ENCODE measurements around the gene DDX6.

DNA sequence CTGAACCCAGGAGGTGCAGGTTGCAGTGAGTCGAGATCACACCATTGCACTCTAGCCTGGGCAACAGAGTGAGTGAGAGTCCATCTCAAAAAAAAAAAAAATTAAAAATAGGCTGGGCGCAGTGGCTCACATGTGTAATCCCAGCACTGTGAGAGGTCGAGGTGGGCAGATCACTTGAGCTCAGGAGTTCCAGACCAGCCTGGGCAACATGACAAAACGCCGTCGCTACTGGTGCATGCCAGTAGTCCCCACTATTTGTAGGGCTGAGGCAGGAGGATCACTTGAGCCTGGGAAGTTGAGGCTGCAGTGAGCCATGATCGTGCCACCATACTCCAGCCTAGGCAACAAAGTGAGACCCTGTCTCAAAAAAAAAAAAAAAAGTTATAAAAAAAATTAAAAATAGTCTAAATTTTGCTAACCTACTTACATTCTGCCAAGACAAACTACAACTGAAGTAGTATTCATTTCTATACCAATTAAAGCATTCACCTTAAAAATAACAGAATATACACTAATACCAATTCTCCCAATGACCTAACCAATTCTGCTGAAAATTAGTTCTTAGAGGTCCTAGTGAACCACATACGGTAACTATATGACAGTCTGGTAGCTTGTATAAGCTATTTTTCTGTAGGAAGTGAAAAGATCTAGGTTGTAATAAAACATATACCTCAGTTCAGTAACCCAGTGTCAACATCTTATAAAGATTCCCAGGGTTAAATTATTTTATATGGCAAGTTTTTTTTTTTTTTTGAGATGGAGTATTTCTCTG lies 7.1 kb downstream of the DDX6 start:
- TF ChIP-seq, protein P1, sequence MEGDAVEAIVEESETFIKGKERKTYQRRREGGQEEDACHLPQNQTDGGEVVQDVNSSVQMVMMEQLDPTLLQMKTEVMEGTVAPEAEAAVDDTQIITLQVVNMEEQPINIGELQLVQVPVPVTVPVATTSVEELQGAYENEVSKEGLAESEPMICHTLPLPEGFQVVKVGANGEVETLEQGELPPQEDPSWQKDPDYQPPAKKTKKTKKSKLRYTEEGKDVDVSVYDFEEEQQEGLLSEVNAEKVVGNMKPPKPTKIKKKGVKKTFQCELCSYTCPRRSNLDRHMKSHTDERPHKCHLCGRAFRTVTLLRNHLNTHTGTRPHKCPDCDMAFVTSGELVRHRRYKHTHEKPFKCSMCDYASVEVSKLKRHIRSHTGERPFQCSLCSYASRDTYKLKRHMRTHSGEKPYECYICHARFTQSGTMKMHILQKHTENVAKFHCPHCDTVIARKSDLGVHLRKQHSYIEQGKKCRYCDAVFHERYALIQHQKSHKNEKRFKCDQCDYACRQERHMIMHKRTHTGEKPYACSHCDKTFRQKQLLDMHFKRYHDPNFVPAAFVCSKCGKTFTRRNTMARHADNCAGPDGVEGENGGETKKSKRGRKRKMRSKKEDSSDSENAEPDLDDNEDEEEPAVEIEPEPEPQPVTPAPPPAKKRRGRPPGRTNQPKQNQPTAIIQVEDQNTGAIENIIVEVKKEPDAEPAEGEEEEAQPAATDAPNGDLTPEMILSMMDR (IDR thresholded peaks at IDR 0.05; ENCODE audit: low read length) = no peak
- TF ChIP-seq EZH2phosphoT487 (IDR thresholded peaks at IDR 0.05; ENCODE audit: low read length) = no peak

Data from MM.1S (cell line).